B cell (primary cell): ENCODE measurements around the gene HOXC6. TPM values are rescaled to one million over a fixed set of nuclear protein-coding genes. Genes with fewer than 3 reads are reported as not detected.
A peak's percentile ranks its signal among the peaks of the same experiment; 100 is the strongest.

Source experiments
- ATAC-seq: fragments of 200-7000 bp; cut with Tn5 transposase; one replicate; pipeline ENCODE4 v1.10.0; 2021; ENCODE audit warnings: low read depth, mild to moderate bottlenecking, moderate number of reproducible peaks, moderate library complexity
- CTCF ChIA-PET: fragments of 350-600 bp; sonication (Branson Sonifier 250); formaldehyde crosslinking; loops from one replicate; lab custom pipeline; 2021; ENCODE audit warnings: antibody characterized with exemption, inconsistent platforms; lab: Charles Lee
- POLR2A ChIA-PET: fragments of 350-600 bp; sonication (Branson Sonifier 250); formaldehyde crosslinking; loops from one replicate; lab custom pipeline; 2021; ENCODE audit warnings: antibody characterized with exemption; lab: Charles Lee
- DNase-seq: peaks from one replicate; pipeline ENCODE4 v3.0.0; 2013
- H2AFZ ChIP-seq: 2 replicates; pipeline ENCODE4 v1.6.1; 2012; ENCODE audit warnings: mild to moderate bottlenecking, low read depth, low read length; ENCODE audit not compliant: insufficient read depth, poor library complexity, severe bottlenecking
- H3K27ac ChIP-seq, 2 donors: 1 replicate in 1 of 2; 2 replicates in 1 of 2; pipeline ENCODE4 v1.5.1; 2012 to 2013; ENCODE audit warnings: low read length in 2 of 2, mild to moderate bottlenecking in 2 of 2, moderate library complexity in 1 of 2
- H3K27me3 ChIP-seq, 4 experiments: fragments of 200-600 bp in 1 of 4; sonication (generic) in 1 of 4; replicated peaks in 1 of 4; 1 replicate in 2 of 4; 2 replicates in 2 of 4; pipeline versions ENCODE4 v1.6.1 to v1.7.0; 2013 to 2016; ENCODE audit warnings: low read length in 3 of 4, mild to moderate bottlenecking in 2 of 4, mixed read lengths in 1 of 4, moderate library complexity in 1 of 4; ENCODE audit not compliant: insufficient read depth in 4 of 4, control insufficient read depth in 3 of 4; ENCODE audit errors: control extremely low read depth in 1 of 4
- H3K36me3 ChIP-seq, 2 experiments: replicated peaks in 1 of 2; 1 replicate in 1 of 2; 2 replicates in 1 of 2; pipeline versions ENCODE4 v1.6.1 to v1.7.1; 2013; ENCODE audit warnings: low read length in 1 of 2; ENCODE audit not compliant: insufficient read depth in 2 of 2, control insufficient read depth in 1 of 2; ENCODE audit errors: control extremely low read depth in 1 of 2, extremely low read depth in 1 of 2
- H3K4me1 ChIP-seq, 2 donors: fragments of 200-600 bp in 1 of 2; sonication (generic) in 1 of 2; 1 replicate in 1 of 2; 2 replicates in 1 of 2; pipeline versions ENCODE4 v1.5.1 to v1.6.1; 2013 to 2017; ENCODE audit warnings: low read length in 2 of 2; ENCODE audit not compliant: control insufficient read depth in 2 of 2, insufficient read depth in 2 of 2
- H3K4me2 ChIP-seq: replicated peaks from 2 replicates; pipeline ENCODE3; 2012; ENCODE audit warnings: mild to moderate bottlenecking, low read depth, low read length; ENCODE audit not compliant: poor library complexity, severe bottlenecking
- H3K4me3 ChIP-seq, 5 experiments: fragments of 200-600 bp in 1 of 5; sonication (generic) in 1 of 5; 1 replicate in 3 of 5; 2 replicates in 2 of 5; pipeline versions ENCODE4 v1.5.1 to v1.7.0; 2011 to 2016; ENCODE audit warnings: low read length in 4 of 5, mild to moderate bottlenecking in 4 of 5, low read depth in 2 of 5, control low read depth in 1 of 5, moderate library complexity in 1 of 5; ENCODE audit not compliant: insufficient read depth in 1 of 5; ENCODE audit errors: control extremely low read depth in 1 of 5, extremely low read depth in 1 of 5
- H3K79me2 ChIP-seq: fragments of 200-600 bp; sonication (generic); one replicate; pipeline ENCODE4 v1.6.0; 2016; ENCODE audit warnings: low read length; ENCODE audit not compliant: control insufficient read depth, insufficient read depth
- H3K9ac ChIP-seq: fragments of 200-600 bp; sonication (generic); 2 replicates; pipeline ENCODE4 v1.6.1; 2017; ENCODE audit warnings: mild to moderate bottlenecking, low read length, moderate library complexity
- H3K9me3 ChIP-seq, 3 donors: one replicate each; pipeline versions ENCODE4 v1.6.1 to v1.7.1; 2013; ENCODE audit warnings: low read length in 2 of 3; ENCODE audit not compliant: control insufficient read depth in 2 of 3, insufficient read depth in 1 of 3; ENCODE audit errors: control extremely low read depth in 1 of 3
- H4K20me1 ChIP-seq: 2 replicates; pipeline ENCODE4 v1.6.0; 2012; ENCODE audit warnings: mild to moderate bottlenecking, low read length; ENCODE audit not compliant: insufficient read depth, control insufficient read depth, poor library complexity, severe bottlenecking
- H3K27ac Mint-ChIP-seq: one replicate; pipeline ENCODE4 v1.8.0; 2021; ENCODE audit warnings: mixed read lengths
- H3K27me3 Mint-ChIP-seq: one replicate; pipeline ENCODE4 v1.8.0; 2021; ENCODE audit warnings: mixed read lengths
- H3K4me1 Mint-ChIP-seq: one replicate; pipeline ENCODE4 v1.8.0; 2021; ENCODE audit warnings: mixed read lengths
- H3K4me3 Mint-ChIP-seq: one replicate; pipeline ENCODE4 v1.8.0; 2021; ENCODE audit warnings: mixed read lengths
- H3K9me3 Mint-ChIP-seq: one replicate; pipeline ENCODE4 v1.8.0; 2022; ENCODE audit warnings: mixed read lengths; ENCODE audit not compliant: insufficient read depth
- EZH2 ChIP-seq: IDR thresholded peaks from 2 replicates; pipeline ENCODE4 v1.6.1; 2012; ENCODE audit warnings: borderline replicate concordance, low read depth, mild to moderate bottlenecking, moderate library complexity, low read length; ENCODE audit not compliant: insufficient read depth, poor library complexity, severe bottlenecking
- WGBS: methylation state at CpG from one replicate; pipeline ENCODE4 v1.1.5; 2013; ENCODE audit warnings: missing lambda C conversion rate; ENCODE audit not compliant: insufficient coverage; 5-methylcytosine and 5-hydroxymethylcytosine counted together
- intact Hi-C: fragments of 100-400 bp; cut with micrococcal nuclease; formaldehyde crosslinking; loops from one replicate; pipeline ENCODE4 v1.10.0; 2022
- polyA plus RNA-seq: library from polyadenylated mRNA; depleted of rRNA; stranded (reverse); fragments of >200 nt; gene quantifications from 2 replicates; pipeline ENCODE4 v1.2.3, GENCODE V29; 2012
- total RNA-seq, 2 donors: library from RNA; stranded (reverse); fragments of 120-200 nt in 1 of 2; gene quantifications; 1 replicate in 1 of 2; 2 replicates in 1 of 2; pipeline versions ENCODE4 v1.2.3 to v1.2.4, GENCODE V29; 2013 to 2022
- TF ChIP-seq, protein P1 (sequence below): fragments of 200-600 bp; IDR thresholded peaks from one replicate; pipeline ENCODE4 v1.8.0; 2022; ENCODE audit warnings: antibody characterized with exemption, mild to moderate bottlenecking

Gene HOXC6
- total and polyA plus RNA-seq, 2 donors (not counting 1 experiment from before 2014, with no cell fraction given), result not detected

DNA sequence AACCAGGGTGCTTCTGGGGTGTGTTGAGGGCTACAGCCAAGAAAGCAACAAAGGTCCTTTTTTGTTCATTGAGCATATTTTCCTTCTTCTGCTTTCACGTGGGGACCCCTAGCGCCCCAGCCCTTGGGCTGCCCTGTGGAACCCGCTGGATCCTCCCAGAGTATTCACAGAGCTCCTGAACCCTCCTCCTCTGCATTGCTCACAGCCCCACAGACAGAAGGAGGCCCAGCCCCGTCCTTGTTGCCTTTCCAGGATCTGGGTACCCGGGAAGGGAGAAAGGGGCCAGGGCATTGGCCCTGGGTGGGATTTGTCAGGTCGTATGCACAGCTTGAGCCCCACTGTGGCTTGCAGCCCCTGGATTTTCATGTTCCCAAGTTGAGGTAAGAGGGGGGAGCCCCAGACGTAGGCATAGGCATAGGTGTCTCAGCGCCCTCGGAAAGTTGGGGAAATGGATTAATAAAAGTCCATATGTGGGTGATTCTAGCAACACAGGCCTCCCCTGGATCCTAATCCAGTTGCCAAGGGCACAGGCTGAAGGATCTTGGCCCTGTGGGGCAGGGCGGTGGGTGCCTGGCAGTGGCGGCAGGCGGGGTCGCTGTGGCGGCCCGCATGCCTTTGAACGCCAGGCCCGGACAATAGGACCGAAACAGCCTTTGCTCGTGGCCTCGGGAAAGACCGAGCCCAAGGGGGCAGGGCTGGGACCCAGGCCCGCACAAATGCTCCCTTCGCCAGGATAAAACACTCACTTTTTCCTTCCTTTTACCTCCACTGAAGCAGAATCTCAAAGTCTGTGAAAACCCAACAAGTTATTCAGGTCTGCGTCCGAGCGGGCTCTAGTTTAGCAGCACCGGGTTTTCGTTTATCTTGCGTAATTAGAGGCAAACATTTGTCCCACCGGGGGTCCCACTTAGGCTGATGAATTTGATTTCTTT is 46.3 kb upstream of the HOXC6 start:
- Histone ChIP-seq H4K20me1 (no peaks in the 10 kb centered on the region), H3K9ac (no peak overlapping the region), H3K4me3 (no peak overlapping the region), H2AFZ (no peak overlapping the region), H3K79me2 (no peaks in the 10 kb centered on the region), H3K27ac (no peak overlapping the region), H3K36me3 (no peaks in the 10 kb centered on the region), H3K9me3 (peaks cover 0 to 76% (median 12%) of the 10 kb centered on the region in 3 donors), H3K4me2 (no peak overlapping the region), H3K27me3 (peaks cover 0 to 97% (median 90%) of the 10 kb centered on the region in 4 experiments), H3K4me1 (peaks cover 27 to 32% of the 10 kb centered on the region in 2 donors)
- no peaks in the 10 kb centered on the region for H3K9me3 Mint-ChIP-seq
- ChIA-PET POLR2A (no interaction called here), CTCF (no interaction called here)
- 18% methylated on average over 28 of the region's 30 CpGs for WGBS
- peaks cover 85% of the 10 kb centered on the region for H3K27me3 Mint-ChIP-seq
- H3K4me1 Mint-ChIP-seq, result peaks cover 11% of the 10 kb centered on the region
- H3K4me3 Mint-ChIP-seq, result no peak overlapping the region
- ATAC-seq (no peak), DNase-seq (peak; percentile 33)
- H3K27ac Mint-ChIP-seq, result no peak overlapping the region
- TF ChIP-seq, protein P1, sequence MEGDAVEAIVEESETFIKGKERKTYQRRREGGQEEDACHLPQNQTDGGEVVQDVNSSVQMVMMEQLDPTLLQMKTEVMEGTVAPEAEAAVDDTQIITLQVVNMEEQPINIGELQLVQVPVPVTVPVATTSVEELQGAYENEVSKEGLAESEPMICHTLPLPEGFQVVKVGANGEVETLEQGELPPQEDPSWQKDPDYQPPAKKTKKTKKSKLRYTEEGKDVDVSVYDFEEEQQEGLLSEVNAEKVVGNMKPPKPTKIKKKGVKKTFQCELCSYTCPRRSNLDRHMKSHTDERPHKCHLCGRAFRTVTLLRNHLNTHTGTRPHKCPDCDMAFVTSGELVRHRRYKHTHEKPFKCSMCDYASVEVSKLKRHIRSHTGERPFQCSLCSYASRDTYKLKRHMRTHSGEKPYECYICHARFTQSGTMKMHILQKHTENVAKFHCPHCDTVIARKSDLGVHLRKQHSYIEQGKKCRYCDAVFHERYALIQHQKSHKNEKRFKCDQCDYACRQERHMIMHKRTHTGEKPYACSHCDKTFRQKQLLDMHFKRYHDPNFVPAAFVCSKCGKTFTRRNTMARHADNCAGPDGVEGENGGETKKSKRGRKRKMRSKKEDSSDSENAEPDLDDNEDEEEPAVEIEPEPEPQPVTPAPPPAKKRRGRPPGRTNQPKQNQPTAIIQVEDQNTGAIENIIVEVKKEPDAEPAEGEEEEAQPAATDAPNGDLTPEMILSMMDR, result no peak
- TF ChIP-seq EZH2, result no peak
- intact Hi-C loops, result no loop called here
